Endodermal cell (in vitro differentiated cells): ENCODE data around the gene RDH11. TPM values are rescaled to one million over a fixed set of nuclear protein-coding genes. Genes with fewer than 3 reads are reported as not detected.

Experiments
- DNase-seq: peaks from one replicate; pipeline ENCODE4 v3.0.0-alpha.2; 2017
- H3K27ac ChIP-seq: 2 replicates; pipeline ENCODE4 v1.5.1; 2013; ENCODE audit warnings: mild to moderate bottlenecking, low read depth, low read length, moderate library complexity
- H3K27me3 ChIP-seq: 2 replicates; pipeline ENCODE4 v1.6.1; 2013; ENCODE audit warnings: mild to moderate bottlenecking, low read length, moderate library complexity; ENCODE audit not compliant: insufficient read depth, control insufficient read depth, poor library complexity, severe bottlenecking
- H3K36me3 ChIP-seq: 2 replicates; pipeline ENCODE4 v1.7.0; 2013; ENCODE audit warnings: mild to moderate bottlenecking, low read length, moderate library complexity; ENCODE audit not compliant: control insufficient read depth, insufficient read depth
- H3K4me1 ChIP-seq: one replicate; pipeline ENCODE4 v1.7.0; 2013; ENCODE audit warnings: low read length; ENCODE audit not compliant: control insufficient read depth, insufficient read depth
- H3K4me3 ChIP-seq: 2 replicates; pipeline ENCODE4 v1.5.1; 2013; ENCODE audit warnings: mild to moderate bottlenecking, low read length, moderate library complexity
- H3K9ac ChIP-seq: 2 replicates; pipeline ENCODE4 v1.6.1; 2013; ENCODE audit warnings: mild to moderate bottlenecking, low read length, moderate library complexity; ENCODE audit not compliant: poor library complexity, severe bottlenecking; ENCODE audit errors: extremely low read depth
- H3K9me3 ChIP-seq: 2 replicates; pipeline ENCODE4 v1.6.1; 2013; ENCODE audit warnings: mild to moderate bottlenecking, low read length, moderate library complexity; ENCODE audit not compliant: control insufficient read depth
- H3K27ac Mint-ChIP-seq: 2 replicates; pipeline ENCODE4 v1.8.0; 2020; ENCODE audit warnings: mixed read lengths
- H3K27me3 Mint-ChIP-seq: 2 replicates; pipeline ENCODE4 v1.8.0; 2021; ENCODE audit warnings: mild to moderate bottlenecking, mixed read lengths; ENCODE audit not compliant: insufficient read depth
- H3K36me3 Mint-ChIP-seq: 2 replicates; pipeline ENCODE4 v1.8.0; 2020; ENCODE audit warnings: low read depth, mixed read lengths
- H3K4me1 Mint-ChIP-seq: 2 replicates; pipeline ENCODE4 v1.8.0; 2020; ENCODE audit warnings: mixed read lengths
- H3K4me3 Mint-ChIP-seq: 2 replicates; pipeline ENCODE4 v1.8.0; 2020; ENCODE audit warnings: mild to moderate bottlenecking, moderate library complexity, mixed read lengths
- H3K9me3 Mint-ChIP-seq: 2 replicates; pipeline ENCODE4 v1.8.0; 2020; ENCODE audit warnings: mild to moderate bottlenecking, mixed read lengths
- WGBS, 2 experiments: methylation state at CpG; one replicate each; pipeline versions ENCODE4 v1.1.5 to v1.1.7; 2013; ENCODE audit warnings: missing lambda C conversion rate in 2 of 2, mixed read lengths in 1 of 2; ENCODE audit not compliant: insufficient coverage in 1 of 2, insufficient read length in 1 of 2; 5-methylcytosine and 5-hydroxymethylcytosine counted together
- total RNA-seq, 2 donors: library from RNA; stranded (reverse); fragmentation: NEBNext Ultra II Directional in 1 of 2; extraction: Animal tissue kit (Norgen Biotek cat#: 25700) in 1 of 2; gene quantifications; 2 replicates in 1 of 2; 3 replicates in 1 of 2; pipeline ENCODE4 v1.2.1, GENCODE V29; 2021
- TF ChIP-seq, protein P1 (sequence below): fragments of 200-600 bp; sonication (generic); conservative IDR thresholded peaks from 2 replicates; pipeline ENCODE4 v1.5.0; 2021; ENCODE audit warnings: antibody characterized with exemption, mild to moderate bottlenecking

Gene RDH11
- total RNA-seq, 2 donors from 2014 or later, result 73.5 to 75.0 TPM

- no peaks in the 10 kb centered on the region for H3K27me3 ChIP-seq
Observed at GRCh38 chr14:67636361-67636919, 59.1 kb downstream of the RDH11 start.

DNA sequence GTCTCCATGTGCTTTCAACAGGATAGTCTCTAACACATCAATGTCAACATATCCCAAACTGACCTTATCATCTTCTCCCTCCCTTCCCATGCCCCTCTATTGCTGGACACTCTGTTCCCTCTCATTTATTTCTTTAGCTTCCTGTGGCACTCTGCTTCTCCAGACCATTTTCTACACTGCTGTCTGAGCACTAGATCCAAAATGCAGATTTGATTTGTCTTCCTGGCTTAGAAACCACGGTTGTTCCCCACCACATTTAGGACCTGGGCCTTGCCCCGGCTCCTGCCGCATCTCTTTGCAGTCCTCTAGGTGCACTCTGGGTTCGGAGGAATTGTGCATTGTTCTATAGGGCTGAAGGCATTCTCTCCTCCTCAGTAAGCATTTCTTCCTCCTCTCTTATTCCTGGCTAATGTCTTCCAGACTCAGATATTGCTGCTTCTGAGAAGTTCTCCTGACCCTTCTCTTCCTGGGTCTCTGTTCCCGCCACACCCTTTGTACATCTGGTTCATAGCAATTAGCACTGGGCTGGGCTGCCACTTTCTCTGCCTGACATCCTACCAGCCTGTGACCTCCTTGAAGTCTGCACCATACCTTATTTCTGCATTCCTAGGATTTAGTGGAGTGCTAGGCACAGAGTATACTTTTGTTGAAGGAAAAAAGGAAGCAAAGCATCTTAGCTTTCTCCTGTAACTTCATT lies 62.0 kb downstream of the RDH11 start:
- Mint-ChIP-seq H3K27ac (no peak overlapping the region), H3K36me3 (peaks cover 19% of the 10 kb centered on the region), H3K9me3 (no peaks in the 10 kb centered on the region), H3K27me3 (no peaks in the 10 kb centered on the region), H3K4me1 (no peaks in the 10 kb centered on the region), H3K4me3 (no peak overlapping the region)
- 91 to 96% methylated on average over 4 to 5 of the region's 5 CpGs for WGBS, 2 experiments
- Histone ChIP-seq H3K4me3 (no peak overlapping the region), H3K4me1 (no peaks in the 10 kb centered on the region), H3K36me3 (no peaks in the 10 kb centered on the region), H3K9me3 (no peaks in the 10 kb centered on the region), H3K27ac (no peak overlapping the region), H3K9ac (no peak overlapping the region), H3K27me3 (no peaks in the 10 kb centered on the region)
- DNase-seq, result no peak
- TF ChIP-seq, protein P1, sequence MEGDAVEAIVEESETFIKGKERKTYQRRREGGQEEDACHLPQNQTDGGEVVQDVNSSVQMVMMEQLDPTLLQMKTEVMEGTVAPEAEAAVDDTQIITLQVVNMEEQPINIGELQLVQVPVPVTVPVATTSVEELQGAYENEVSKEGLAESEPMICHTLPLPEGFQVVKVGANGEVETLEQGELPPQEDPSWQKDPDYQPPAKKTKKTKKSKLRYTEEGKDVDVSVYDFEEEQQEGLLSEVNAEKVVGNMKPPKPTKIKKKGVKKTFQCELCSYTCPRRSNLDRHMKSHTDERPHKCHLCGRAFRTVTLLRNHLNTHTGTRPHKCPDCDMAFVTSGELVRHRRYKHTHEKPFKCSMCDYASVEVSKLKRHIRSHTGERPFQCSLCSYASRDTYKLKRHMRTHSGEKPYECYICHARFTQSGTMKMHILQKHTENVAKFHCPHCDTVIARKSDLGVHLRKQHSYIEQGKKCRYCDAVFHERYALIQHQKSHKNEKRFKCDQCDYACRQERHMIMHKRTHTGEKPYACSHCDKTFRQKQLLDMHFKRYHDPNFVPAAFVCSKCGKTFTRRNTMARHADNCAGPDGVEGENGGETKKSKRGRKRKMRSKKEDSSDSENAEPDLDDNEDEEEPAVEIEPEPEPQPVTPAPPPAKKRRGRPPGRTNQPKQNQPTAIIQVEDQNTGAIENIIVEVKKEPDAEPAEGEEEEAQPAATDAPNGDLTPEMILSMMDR, result no peak

More at GRCh38 chr14:67636361-67636919, 59.1 kb downstream of the RDH11 start:
- Histone ChIP-seq H3K4me1 (no peaks in the 10 kb centered on the region), H3K9ac (no peak overlapping the region), H3K27ac (no peak overlapping the region), H3K9me3 (no peaks in the 10 kb centered on the region), H3K36me3 (no peaks in the 10 kb centered on the region), H3K4me3 (no peak overlapping the region)
- Mint-ChIP-seq H3K36me3 (peaks cover 10% of the 10 kb centered on the region), H3K4me1 (no peaks in the 10 kb centered on the region), H3K4me3 (no peak overlapping the region), H3K9me3 (no peaks in the 10 kb centered on the region), H3K27ac (no peak overlapping the region), H3K27me3 (no peaks in the 10 kb centered on the region)
- TF ChIP-seq, protein P1, result no peak
- DNase-seq, result no peak
- 95 to 100% methylated on average over 2 to 3 of the region's 3 CpGs for WGBS, 2 experiments

DNA sequence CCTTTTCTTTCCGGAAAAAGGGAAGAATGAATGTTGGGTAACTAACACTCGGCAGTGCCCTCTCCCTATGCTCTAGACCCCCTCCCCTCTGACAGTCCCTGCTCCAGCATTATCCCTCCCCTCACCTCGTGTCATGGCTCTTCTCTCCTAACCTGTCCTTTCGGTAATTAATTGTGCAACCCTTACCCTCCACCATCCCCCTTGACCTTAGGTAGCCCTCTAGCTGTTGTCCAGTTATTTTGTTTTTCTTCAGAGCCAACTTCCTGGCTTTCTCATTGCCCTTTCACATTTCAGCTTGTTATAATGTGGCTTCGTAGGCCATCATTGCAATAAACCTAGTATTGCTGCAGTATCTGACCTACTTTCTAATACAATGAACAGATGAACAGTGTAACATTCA lies 64.6 kb downstream of the RDH11 start:
- no peak for DNase-seq
- H3K9me3 Mint-ChIP-seq, result no peaks in the 10 kb centered on the region
- peaks cover 19% of the 10 kb centered on the region for H3K36me3 Mint-ChIP-seq
- Histone ChIP-seq H3K27ac (no peak overlapping the region), H3K4me3 (no peak overlapping the region), H3K9me3 (no peaks in the 10 kb centered on the region), H3K4me1 (no peaks in the 10 kb centered on the region), H3K27me3 (no peaks in the 10 kb centered on the region), H3K36me3 (no peaks in the 10 kb centered on the region), H3K9ac (no peak overlapping the region)
- H3K27me3 Mint-ChIP-seq, result no peaks in the 10 kb centered on the region
- TF ChIP-seq, protein P1, result no peak
- no peak overlapping the region for H3K4me3 Mint-ChIP-seq
- H3K4me1 Mint-ChIP-seq, result no peaks in the 10 kb centered on the region
- no peak overlapping the region for H3K27ac Mint-ChIP-seq
- 93 to 97% methylated on average over 4 to 5 of the region's 5 CpGs for WGBS, 2 experiments
